ENCODE data around the gene TM9SF1. TPM values are rescaled to one million over a fixed set of nuclear protein-coding genes. Genes with fewer than 3 reads are reported as not detected.

The TM9SF1 gene
- total and polyA plus RNA-seq, 2 of the 13 experiments (the other 11 are each of a cell fraction or from before 2014, with no cell fraction given): 83.2 to 110 TPM

DNA sequence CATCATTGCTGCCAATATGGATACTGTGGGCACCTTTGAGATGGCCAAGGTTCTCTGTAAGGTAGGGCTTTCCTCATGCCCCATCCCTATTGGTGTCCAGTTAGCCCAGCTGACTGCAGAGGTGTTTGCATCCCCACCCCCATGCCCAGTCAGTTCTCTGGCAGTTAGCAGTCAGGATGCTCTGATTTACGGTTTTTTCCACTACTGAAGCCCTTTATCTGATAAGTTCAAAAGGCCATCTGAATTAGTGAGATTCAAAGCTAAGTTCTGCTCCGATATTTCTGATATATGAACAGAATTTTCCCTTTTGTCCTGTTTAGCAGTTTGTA, 38.3 kb upstream of the TM9SF1 start (continued):
- no peak for TF ChIP-seq KLF6 (CRISPR knock-in tag; IDR thresholded peaks at IDR 0.05)
- TF ChIP-seq, protein P1, sequence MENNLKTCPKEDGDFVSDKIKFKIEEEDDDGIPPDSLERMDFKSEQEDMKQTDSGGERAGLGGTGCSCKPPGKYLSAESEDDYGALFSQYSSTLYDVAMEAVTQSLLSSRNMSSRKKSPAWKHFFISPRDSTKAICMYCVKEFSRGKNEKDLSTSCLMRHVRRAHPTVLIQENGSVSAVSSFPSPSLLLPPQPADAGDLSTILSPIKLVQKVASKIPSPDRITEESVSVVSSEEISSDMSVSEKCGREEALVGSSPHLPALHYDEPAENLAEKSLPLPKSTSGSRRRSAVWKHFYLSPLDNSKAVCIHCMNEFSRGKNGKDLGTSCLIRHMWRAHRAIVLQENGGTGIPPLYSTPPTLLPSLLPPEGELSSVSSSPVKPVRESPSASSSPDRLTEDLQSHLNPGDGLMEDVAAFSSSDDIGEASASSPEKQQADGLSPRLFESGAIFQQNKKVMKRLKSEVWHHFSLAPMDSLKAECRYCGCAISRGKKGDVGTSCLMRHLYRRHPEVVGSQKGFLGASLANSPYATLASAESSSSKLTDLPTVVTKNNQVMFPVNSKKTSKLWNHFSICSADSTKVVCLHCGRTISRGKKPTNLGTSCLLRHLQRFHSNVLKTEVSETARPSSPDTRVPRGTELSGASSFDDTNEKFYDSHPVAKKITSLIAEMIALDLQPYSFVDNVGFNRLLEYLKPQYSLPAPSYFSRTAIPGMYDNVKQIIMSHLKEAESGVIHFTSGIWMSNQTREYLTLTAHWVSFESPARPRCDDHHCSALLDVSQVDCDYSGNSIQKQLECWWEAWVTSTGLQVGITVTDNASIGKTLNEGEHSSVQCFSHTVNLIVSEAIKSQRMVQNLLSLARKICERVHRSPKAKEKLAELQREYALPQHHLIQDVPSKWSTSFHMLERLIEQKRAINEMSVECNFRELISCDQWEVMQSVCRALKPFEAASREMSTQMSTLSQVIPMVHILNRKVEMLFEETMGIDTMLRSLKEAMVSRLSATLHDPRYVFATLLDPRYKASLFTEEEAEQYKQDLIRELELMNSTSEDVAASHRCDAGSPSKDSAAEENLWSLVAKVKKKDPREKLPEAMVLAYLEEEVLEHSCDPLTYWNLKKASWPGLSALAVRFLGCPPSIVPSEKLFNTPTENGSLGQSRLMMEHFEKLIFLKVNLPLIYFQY (CRISPR knock-in tag; IDR thresholded peaks at IDR 0.05; ENCODE audit: borderline replicate concordance): no peak
- TF ChIP-seq, protein P2, sequence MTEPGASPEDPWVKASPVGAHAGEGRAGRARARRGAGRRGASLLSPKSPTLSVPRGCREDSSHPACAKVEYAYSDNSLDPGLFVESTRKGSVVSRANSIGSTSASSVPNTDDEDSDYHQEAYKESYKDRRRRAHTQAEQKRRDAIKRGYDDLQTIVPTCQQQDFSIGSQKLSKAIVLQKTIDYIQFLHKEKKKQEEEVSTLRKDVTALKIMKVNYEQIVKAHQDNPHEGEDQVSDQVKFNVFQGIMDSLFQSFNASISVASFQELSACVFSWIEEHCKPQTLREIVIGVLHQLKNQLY (CRISPR knock-in tag; IDR thresholded peaks at IDR 0.05): no peak
- no peak for TF ChIP-seq ZNF737 (CRISPR knock-in tag; IDR thresholded peaks at IDR 0.05; ENCODE audit: borderline replicate concordance)
- no peak for TF ChIP-seq KLF11 (CRISPR knock-in tag; IDR thresholded peaks at IDR 0.05)
- TF ChIP-seq ARHGAP35 (CRISPR knock-in tag; IDR thresholded peaks at IDR 0.05; ENCODE audit: borderline replicate concordance): no peak
- TF ChIP-seq ZNF33A (CRISPR knock-in tag; IDR thresholded peaks at IDR 0.05; ENCODE audit: borderline replicate concordance): no peak
- TF ChIP-seq KMT2A (CRISPR knock-in tag; IDR thresholded peaks at IDR 0.05): no peak
- TF ChIP-seq, protein P3, sequence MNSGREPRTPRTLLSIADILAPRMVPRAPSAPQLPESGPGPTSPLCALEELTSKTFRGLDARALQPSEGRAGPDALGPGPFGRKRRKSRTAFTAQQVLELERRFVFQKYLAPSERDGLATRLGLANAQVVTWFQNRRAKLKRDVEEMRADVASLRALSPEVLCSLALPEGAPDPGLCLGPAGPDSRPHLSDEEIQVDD (CRISPR knock-in tag; IDR thresholded peaks at IDR 0.05; ENCODE audit: borderline replicate concordance): peak; percentile 2; the same call in 1 of the 2 replicates
- TF ChIP-seq ZNF709 (CRISPR knock-in tag; IDR thresholded peaks at IDR 0.05): peak; percentile 18; the same call in 1 of the 2 replicates
- no peak for TF ChIP-seq ZNF550 (CRISPR knock-in tag; IDR thresholded peaks at IDR 0.05; ENCODE audit: borderline replicate concordance)
- 0 out of 2 replicates have a peak, but pooled peaks have one; percentile 3 for TF ChIP-seq NCOA1 (CRISPR knock-in tag; IDR thresholded peaks at IDR 0.05)
- TF ChIP-seq NFE2L1 (CRISPR knock-in tag; IDR thresholded peaks at IDR 0.05; ENCODE audit: borderline replicate concordance): no peak
- no peak for TF ChIP-seq KDM5A (IDR thresholded peaks at IDR 0.05; ENCODE audit: borderline replicate concordance, low read length)
- no peak for TF ChIP-seq ZSCAN25 (CRISPR knock-in tag; IDR thresholded peaks at IDR 0.05)
- TF ChIP-seq SOX13 (IDR thresholded peaks at IDR 0.05): no peak
- TF ChIP-seq SOX13 (CRISPR knock-in tag; conservative IDR thresholded peaks at IDR 0.05 in 1 of 2, IDR thresholded peaks at IDR 0.05 in 1 of 2): no peak
- no peak for TF ChIP-seq ZNF317 (CRISPR knock-in tag; IDR thresholded peaks at IDR 0.05)
- TF ChIP-seq NFYC (CRISPR knock-in tag; IDR thresholded peaks at IDR 0.05): peak; percentile 33; the same call in 1 of the 2 replicates
- no peak for TF ChIP-seq PPARG (CRISPR knock-in tag; conservative IDR thresholded peaks at IDR 0.05)
- TF ChIP-seq TAF1 (CRISPR knock-in tag; IDR thresholded peaks at IDR 0.05): no peak
- no peak for TF ChIP-seq RXRB (CRISPR knock-in tag; IDR thresholded peaks at IDR 0.05; ENCODE audit: borderline replicate concordance)
- TF ChIP-seq ETV6 (CRISPR knock-in tag; conservative IDR thresholded peaks at IDR 0.05): 0 out of 2 replicates have a peak, but pooled peaks have one; percentile 4
- TF ChIP-seq PLRG1 (conservative IDR thresholded peaks at IDR 0.05): no peak
- TF ChIP-seq, protein P4, sequence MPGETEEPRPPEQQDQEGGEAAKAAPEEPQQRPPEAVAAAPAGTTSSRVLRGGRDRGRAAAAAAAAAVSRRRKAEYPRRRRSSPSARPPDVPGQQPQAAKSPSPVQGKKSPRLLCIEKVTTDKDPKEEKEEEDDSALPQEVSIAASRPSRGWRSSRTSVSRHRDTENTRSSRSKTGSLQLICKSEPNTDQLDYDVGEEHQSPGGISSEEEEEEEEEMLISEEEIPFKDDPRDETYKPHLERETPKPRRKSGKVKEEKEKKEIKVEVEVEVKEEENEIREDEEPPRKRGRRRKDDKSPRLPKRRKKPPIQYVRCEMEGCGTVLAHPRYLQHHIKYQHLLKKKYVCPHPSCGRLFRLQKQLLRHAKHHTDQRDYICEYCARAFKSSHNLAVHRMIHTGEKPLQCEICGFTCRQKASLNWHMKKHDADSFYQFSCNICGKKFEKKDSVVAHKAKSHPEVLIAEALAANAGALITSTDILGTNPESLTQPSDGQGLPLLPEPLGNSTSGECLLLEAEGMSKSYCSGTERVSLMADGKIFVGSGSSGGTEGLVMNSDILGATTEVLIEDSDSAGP (CRISPR knock-in tag; IDR thresholded peaks at IDR 0.05; ENCODE audit: borderline replicate concordance): no peak
- TF ChIP-seq HNRNPL (IDR thresholded peaks at IDR 0.05; ENCODE audit: low read depth, low read length): no peak
- no peak for TF ChIP-seq SP5 (CRISPR knock-in tag; IDR thresholded peaks at IDR 0.05; ENCODE audit: borderline replicate concordance, low read depth)
- no peak for TF ChIP-seq ZFP62 (CRISPR knock-in tag; IDR thresholded peaks at IDR 0.05)
